Left ventricle myocardium inferior (tissue), 1 donor: ENCODE measurements around the gene IGFN1. TPM values are rescaled to one million over a fixed set of nuclear protein-coding genes. Genes with fewer than 3 reads are reported as not detected.
"Not testable (repeated sequence)": the region's sequence is repeated elsewhere in the genome, so short reads cannot be mapped to it uniquely, and the experiment has no call there.

ENCODE experiments used
- DNase-seq: peaks from one replicate; pipeline ENCODE4 v3.0.0-alpha.2; 2020
- H3K27ac ChIP-seq: fragments of 200-600 bp; replicated peaks from 2 replicates; pipeline ENCODE4 v1.8.0; 2021
- H3K27me3 ChIP-seq: fragments of 200-600 bp; 2 replicates; pipeline ENCODE4 v1.8.0; 2021; ENCODE audit warnings: low read depth
- H3K36me3 ChIP-seq: fragments of 200-600 bp; 2 replicates; pipeline ENCODE4 v1.8.0; 2021
- H3K4me1 ChIP-seq: fragments of 200-600 bp; 2 replicates; pipeline ENCODE4 v1.8.0; 2021
- H3K4me3 ChIP-seq: fragments of 200-600 bp; 2 replicates; pipeline ENCODE4 v1.8.0; 2021; ENCODE audit warnings: mild to moderate bottlenecking, moderate library complexity
- H3K9me3 ChIP-seq: fragments of 200-600 bp; replicated peaks from 2 replicates; pipeline ENCODE4 v1.8.0; 2021
- intact Hi-C: fragments of 100-400 bp; cut with micrococcal nuclease; formaldehyde crosslinking; loops from one replicate; pipeline ENCODE4 v1.11.0; 2022
- total RNA-seq: library from RNA; stranded (reverse); fragmentation: NEBNext Ultra II Directional; extraction: Animal tissue kit (Norgen Biotek cat#: 25700); gene quantifications from one replicate; pipeline ENCODE4 v1.2.1, GENCODE V29; 2021
- TF ChIP-seq, protein P1 (sequence below): fragments of 200-600 bp; IDR thresholded peaks from 2 replicates; pipeline ENCODE4 v1.8.0; 2021; ENCODE audit warnings: antibody characterized with exemption, mild to moderate bottlenecking, borderline replicate concordance
- donor health status: DM: no; HTN: yes; CAD: no; lungs with severe emphysema.

Gene IGFN1
- total RNA-seq, 1 donor from 2014 or later: not detected

DNA sequence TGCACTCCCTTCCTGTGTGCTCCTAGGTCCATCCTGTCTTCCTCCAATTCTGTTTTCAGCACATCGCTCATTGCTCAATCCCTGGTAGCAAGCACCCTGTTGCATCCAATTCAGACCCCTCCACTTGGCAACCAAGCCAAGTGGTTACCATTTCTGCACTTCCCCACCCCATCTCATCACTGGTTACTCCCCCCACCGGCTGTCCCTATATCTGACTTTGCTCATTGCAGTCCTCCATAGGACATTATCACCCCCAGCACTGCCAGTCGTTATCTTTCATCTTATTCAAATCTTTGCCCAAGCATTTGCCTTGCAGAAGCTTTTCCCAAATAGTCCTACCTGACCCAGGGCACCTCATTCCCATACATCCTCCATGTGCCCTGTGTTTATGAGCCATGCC, 34.3 kb upstream of the IGFN1 start:
- DNase-seq: no peak
- Histone ChIP-seq H3K4me1 (peaks cover 26% of the 10 kb centered on the region), H3K9me3 (no peaks in the 10 kb centered on the region), H3K4me3 (no peak overlapping the region), H3K27me3 (no peaks in the 10 kb centered on the region), H3K27ac (no peak overlapping the region), H3K36me3 (peaks cover 5% of the 10 kb centered on the region)
- TF ChIP-seq, protein P1, sequence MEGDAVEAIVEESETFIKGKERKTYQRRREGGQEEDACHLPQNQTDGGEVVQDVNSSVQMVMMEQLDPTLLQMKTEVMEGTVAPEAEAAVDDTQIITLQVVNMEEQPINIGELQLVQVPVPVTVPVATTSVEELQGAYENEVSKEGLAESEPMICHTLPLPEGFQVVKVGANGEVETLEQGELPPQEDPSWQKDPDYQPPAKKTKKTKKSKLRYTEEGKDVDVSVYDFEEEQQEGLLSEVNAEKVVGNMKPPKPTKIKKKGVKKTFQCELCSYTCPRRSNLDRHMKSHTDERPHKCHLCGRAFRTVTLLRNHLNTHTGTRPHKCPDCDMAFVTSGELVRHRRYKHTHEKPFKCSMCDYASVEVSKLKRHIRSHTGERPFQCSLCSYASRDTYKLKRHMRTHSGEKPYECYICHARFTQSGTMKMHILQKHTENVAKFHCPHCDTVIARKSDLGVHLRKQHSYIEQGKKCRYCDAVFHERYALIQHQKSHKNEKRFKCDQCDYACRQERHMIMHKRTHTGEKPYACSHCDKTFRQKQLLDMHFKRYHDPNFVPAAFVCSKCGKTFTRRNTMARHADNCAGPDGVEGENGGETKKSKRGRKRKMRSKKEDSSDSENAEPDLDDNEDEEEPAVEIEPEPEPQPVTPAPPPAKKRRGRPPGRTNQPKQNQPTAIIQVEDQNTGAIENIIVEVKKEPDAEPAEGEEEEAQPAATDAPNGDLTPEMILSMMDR: no peak
- intact Hi-C loops: no loop called here

DNA sequence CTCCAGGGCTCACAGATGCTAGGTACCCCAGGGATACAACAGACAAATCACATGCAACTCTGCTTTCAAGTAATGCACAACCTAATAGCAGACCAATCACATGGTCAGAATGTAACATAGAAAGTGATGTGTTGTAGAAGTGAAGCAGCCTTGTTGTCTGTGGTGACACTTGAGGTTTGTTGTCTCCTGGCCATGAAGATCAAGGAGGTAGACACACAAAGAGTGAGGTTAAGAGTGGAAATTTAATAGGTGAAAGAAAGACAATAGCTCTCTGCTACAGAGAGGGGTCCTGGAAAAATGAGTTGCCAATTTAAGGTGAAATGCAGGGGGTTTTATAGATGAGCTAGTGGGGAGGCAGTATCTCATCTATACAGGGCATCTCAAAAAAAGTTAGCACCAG, 33.8 kb upstream of the IGFN1 start:
- TF ChIP-seq, protein P1: no peak
- Histone ChIP-seq H3K4me3 (no peak overlapping the region), H3K27me3 (no peaks in the 10 kb centered on the region), H3K36me3 (peaks cover under 1% of the 10 kb centered on the region), H3K4me1 (peaks cover 26% of the 10 kb centered on the region), H3K9me3 (no peaks in the 10 kb centered on the region), H3K27ac (no peak overlapping the region)
- DNase-seq: no peak
- intact Hi-C loops: no loop called here

DNA sequence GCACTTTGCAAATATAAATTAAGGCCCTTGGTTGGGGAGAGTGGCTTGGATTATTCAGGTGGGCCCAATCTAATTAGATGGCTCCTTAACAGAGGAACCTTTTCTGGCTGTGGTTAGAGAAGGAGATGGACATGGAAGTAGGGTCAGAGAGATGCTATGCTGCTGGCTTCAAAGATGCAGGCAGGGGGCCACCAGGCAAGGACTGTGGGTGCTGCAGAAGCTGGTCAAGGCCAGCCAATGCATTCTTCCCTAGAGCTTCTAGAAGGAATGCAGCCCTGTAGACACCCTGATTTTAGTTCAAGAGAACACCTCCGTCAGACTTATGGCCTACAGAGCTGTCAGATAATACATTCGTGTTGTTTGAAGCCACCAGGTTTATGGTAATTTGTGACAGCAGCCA, 32.7 kb upstream of the IGFN1 start:
- no peak for DNase-seq
- no peak overlapping the region for H3K4me3 ChIP-seq
- no peaks in the 10 kb centered on the region for H3K36me3 ChIP-seq
- H3K9me3 ChIP-seq: no peaks in the 10 kb centered on the region
- peaks cover 22% of the 10 kb centered on the region for H3K4me1 ChIP-seq
- TF ChIP-seq, protein P1: no peak
- H3K27ac ChIP-seq: no peak overlapping the region
- no peaks in the 10 kb centered on the region for H3K27me3 ChIP-seq
- intact Hi-C loops: no loop called here

DNA sequence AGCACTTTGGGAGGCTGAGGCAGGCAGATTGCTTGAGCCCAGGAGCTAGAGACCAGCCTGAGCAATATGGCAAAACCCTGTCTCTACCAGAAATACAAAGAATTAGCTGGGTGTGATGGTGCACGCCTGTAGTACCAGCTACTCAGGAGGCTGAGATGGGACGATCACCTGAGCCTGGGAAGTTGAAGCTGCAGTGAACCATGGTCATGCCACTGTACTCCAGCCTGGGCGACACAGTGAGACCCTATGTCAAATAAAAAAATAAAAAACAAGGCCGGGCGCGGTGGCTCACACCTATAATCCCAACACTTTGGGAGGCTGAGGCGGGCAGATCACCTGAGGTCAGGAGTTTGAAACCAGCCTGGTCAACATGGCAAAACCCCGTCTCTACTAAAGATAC, 27.6 kb upstream of the IGFN1 start:
- intact Hi-C loops: not testable (repeated sequence)

DNA sequence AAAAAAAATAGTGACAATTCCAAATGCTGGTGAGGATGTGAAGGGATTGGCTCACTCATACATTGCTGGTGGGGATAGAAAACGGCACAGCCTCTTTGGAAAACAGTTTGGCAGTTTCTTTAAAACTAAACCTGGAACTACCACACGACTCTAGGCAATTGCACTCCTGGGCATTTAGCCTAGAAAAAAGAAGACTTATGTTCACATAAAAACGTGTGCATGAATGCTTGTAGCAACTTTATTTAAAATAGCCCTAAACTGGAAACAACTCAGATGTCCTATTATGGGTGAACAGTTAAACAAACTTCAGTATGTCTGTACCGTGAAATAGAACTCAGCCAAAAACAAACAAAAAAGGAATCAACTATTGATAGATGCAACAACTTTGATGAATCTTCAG, 26.9 kb upstream of the IGFN1 start:
- no peak overlapping the region for H3K27ac ChIP-seq
- intact Hi-C loops: no loop called here
- TF ChIP-seq, protein P1: no peak
- no peaks in the 10 kb centered on the region for H3K36me3 ChIP-seq
- H3K27me3 ChIP-seq: no peaks in the 10 kb centered on the region
- H3K4me1 ChIP-seq: no peaks in the 10 kb centered on the region
- no peak for DNase-seq
- no peak overlapping the region for H3K4me3 ChIP-seq
- H3K9me3 ChIP-seq: no peaks in the 10 kb centered on the region

More for the DNA sequence above, 27.6 kb upstream of the IGFN1 start:
- not testable (repeated sequence) for H3K36me3 ChIP-seq, H3K4me1 ChIP-seq, H3K9me3 ChIP-seq, H3K4me3 ChIP-seq, H3K27ac ChIP-seq, H3K27me3 ChIP-seq, DNase-seq

DNA sequence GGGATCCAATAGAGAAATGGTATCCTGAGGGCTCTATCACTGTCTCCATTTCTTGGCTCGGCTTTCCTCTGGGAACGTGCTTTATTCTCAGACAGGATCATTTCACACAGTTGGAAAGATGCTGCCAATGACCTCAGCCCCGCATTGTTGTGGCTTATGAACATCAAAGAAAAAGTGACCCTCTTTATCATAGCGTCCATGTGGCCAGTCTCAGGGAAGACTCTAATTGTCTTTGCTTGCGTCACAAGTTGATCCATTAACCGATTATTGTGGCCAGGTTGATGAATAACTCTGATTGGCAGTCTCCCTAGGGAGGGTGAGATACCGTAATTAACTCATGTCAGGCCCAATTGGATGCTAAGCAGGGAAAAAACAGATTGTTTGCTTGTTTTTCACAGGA, 26.0 kb upstream of the IGFN1 start:
- Histone ChIP-seq H3K27me3 (no peaks in the 10 kb centered on the region), H3K4me3 (no peak overlapping the region), H3K36me3 (no peaks in the 10 kb centered on the region), H3K9me3 (no peaks in the 10 kb centered on the region), H3K27ac (no peak overlapping the region), H3K4me1 (peaks cover 5% of the 10 kb centered on the region)
- intact Hi-C loops: no loop called here
- DNase-seq: no peak
- TF ChIP-seq, protein P1: no peak
